GM12864 (cell line): Measurements from ENCODE around the gene HCN4.

Source experiments
- DNase-seq: peaks from one replicate; pipeline ENCODE4 v3.0.0-alpha.2; 2011; ENCODE audit warnings: low read depth
- H3K4me3 ChIP-seq: 2 replicates; pipeline ENCODE4 v1.5.1; 2011; ENCODE audit warnings: mild to moderate bottlenecking, low read depth, low read length, control low read depth
- TF ChIP-seq, protein P1 (sequence below): IDR thresholded peaks from 2 replicates; pipeline ENCODE4 v1.5.1; 2011; ENCODE audit warnings: low read depth, mild to moderate bottlenecking, moderate library complexity, low read length, control low read depth, inconsistent platforms; ENCODE audit errors: missing control alignments

The HCN4 gene

DNA sequence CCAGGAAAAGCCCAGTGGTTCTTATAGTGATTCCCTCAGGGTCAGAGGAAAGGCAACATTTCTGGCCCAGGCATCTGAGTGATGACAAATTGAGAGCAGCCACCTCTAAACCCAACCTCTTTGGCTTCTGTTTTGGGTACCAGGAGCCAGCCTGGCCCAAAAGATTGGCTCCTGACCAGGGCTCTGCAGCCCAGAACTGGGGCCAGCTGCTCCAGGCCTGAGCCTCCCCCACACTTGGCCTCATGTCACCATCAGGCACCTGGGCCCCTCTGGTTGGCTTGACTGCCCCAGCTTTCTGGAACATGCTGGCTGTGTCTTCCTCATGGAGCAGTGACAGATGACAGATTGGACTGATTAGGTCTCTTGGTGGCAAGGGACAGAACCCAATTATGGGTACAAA, 26.0 kb upstream of the HCN4 start:
- no peak overlapping the region for H3K4me3 ChIP-seq
- TF ChIP-seq, protein P1, sequence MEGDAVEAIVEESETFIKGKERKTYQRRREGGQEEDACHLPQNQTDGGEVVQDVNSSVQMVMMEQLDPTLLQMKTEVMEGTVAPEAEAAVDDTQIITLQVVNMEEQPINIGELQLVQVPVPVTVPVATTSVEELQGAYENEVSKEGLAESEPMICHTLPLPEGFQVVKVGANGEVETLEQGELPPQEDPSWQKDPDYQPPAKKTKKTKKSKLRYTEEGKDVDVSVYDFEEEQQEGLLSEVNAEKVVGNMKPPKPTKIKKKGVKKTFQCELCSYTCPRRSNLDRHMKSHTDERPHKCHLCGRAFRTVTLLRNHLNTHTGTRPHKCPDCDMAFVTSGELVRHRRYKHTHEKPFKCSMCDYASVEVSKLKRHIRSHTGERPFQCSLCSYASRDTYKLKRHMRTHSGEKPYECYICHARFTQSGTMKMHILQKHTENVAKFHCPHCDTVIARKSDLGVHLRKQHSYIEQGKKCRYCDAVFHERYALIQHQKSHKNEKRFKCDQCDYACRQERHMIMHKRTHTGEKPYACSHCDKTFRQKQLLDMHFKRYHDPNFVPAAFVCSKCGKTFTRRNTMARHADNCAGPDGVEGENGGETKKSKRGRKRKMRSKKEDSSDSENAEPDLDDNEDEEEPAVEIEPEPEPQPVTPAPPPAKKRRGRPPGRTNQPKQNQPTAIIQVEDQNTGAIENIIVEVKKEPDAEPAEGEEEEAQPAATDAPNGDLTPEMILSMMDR = no peak
- no peak for DNase-seq

DNA sequence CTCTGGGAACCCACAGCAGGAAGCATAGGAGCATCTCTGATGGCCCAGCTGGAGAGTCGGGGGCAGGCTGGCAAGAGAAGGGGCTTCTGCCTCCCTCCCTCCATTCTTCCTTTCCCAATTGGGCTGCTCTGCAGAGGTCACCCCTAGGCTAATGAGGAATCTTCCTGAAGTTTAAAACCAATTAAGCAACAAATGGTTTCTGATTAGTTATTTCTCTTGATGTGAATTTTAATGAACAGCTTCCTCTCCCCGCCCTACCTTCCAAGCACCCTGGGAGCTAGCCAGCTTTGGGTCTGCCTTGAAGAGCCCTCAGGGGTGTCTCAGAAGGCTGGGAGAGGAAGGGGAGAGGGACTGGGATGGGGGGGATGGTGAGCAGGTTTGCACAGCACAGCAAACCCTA, 24.6 kb upstream of the HCN4 start:
- TF ChIP-seq, protein P1 = no peak
- no peak overlapping the region for H3K4me3 ChIP-seq
- DNase-seq = no peak

DNA sequence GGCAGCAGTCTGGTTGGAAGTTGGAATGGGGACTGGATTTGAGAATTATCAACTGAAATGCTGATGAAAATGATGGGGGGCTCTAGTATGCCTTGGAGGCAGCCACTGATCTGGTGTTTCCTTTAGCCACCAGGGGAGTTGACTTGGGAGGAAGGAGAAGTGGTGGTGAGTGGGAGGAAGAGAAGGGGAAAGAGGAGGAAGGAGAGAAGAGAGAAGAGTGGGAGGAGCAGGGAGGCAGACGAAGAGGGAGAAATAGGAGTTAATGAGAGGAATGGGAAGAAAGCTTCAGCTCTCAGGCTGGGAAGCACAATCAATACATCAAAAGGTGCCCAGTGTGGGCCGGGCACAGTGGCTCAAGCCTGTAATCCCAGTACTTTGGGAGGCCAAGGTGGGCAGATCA, 23.3 kb upstream of the HCN4 start:
- TF ChIP-seq, protein P1 = no peak
- H3K4me3 ChIP-seq = no peak overlapping the region
- no peak for DNase-seq

DNA sequence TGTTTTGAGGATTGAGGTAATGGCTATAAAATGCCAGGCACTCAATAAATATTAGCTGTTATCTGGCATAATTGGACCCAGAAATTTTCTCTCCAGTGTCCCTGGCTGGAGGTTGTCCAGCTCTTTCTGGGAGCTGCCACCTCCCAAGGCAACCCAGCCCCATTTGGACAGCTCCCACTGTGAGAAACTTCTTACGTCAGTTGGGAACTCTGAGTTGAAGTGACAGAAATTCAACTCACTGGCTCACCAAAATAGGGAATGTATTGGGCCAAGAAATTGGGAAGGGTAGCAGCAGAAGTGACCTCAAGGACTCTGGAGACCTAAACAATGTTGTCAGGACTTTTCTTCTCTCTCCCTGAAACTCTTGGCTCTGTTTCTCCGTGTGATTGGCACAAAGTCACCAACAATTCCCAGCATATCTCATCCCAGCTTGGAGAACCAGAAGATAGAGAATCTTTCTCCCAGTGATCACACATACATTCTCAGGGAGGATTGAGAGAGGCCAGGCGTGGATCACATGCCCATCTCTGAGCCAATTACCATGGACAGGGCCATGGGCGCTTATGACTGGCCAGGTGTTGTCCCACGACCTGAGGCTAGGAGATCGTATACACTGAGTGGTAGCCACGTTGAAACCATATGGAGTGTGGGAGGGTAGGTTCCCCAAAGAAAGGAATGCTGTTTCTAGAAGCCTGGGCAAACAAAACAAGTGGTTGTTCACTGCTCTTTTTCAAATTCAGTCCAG, 22.5 kb upstream of the HCN4 start:
- no peak for DNase-seq
- no peak overlapping the region for H3K4me3 ChIP-seq
- TF ChIP-seq, protein P1 = no peak

DNA sequence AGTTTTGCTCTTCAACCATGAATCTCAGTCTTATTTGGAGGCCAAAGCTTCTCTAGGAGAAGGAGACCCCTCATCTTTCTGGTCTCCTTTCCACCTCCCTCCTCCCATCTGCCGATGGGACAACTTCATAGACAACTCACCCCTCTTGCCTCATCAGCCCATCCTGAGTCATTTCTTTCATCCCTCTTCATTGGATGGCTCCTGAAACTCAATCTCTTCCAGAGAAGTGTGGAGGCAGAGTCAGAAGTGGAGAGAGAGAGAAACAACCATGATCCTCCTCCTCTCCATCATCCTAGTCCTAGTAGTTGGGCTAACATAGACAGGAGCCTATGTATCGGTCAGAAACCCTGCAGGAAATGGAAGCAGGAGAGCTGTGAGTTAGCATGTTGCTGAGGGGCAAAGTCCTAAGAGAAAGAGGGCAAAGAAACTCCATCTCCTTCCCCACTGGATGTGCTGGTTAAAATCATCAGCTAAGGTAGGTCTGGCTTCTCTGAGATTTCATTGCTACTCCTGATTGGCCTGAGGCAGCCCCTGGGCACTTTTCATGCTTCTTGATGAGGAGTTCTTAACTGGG, 21.3 kb upstream of the HCN4 start:
- no peak for DNase-seq
- TF ChIP-seq, protein P1 = no peak
- H3K4me3 ChIP-seq = no peak overlapping the region

DNA sequence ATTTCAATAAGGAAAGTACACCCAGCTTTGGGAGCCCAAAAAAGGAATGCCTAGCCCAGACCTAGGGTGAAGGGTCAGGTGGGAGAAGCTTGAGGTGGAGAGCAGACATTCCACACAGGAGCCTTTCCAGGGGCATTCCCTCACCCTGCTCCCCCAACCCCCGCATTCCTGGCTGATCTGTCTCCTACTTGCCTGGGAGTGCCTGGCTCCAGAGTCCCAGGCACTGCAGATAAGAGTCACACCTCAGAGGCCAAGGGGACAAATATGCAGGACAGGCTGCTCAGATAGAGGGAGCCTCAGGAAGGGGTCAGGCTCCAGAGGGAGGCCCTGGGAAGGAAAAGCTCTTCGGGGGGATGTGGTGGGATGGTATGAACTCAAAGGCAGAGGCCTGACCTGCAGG, 20.8 kb upstream of the HCN4 start:
- TF ChIP-seq, protein P1 = no peak
- no peak overlapping the region for H3K4me3 ChIP-seq
- DNase-seq = no peak

DNA sequence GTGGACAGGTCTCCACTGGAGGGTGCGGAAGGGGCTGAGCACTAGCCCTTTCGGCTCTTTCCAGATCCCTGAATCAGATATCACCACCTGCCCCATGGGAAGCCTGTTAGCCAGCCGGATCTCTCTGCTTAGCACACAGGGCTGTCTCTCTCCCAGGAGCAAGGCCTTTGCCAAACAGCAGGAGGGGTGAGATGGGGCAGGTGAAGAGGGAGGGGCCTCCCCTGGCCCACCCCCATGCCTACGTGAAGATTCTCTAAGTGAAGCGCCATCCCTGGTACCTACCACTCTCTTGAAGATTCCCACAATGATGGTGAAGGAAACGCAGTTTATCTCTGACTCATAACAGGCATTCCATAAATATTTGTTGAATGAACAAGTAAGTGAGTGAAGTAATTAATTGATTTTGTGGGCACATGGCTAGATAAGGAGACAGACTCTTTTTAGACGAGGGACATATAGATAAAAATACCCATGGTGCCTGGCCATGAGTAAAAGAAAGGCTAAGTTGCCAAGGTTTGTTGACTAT, 19.6 kb upstream of the HCN4 start:
- no peak for DNase-seq
- H3K4me3 ChIP-seq = no peak overlapping the region
- TF ChIP-seq, protein P1 = no peak
